IMR-90 (cell line): ENCODE measurements around the gene MACF1. TPM values are rescaled to one million over a fixed set of nuclear protein-coding genes. Genes with fewer than 3 reads are reported as not detected.

Experiments used
- ATAC-seq: fragments of 200-7000 bp; cut with Tn5 transposase; 2 replicates; pipeline ENCODE4 v1.9.1; 2020; ENCODE audit warnings: low read depth, mild to moderate bottlenecking, moderate library complexity
- BruUV-seq: library from RNA; stranded (reverse); fragments of 400-500 nt; replicated peaks from 2 replicates; lab custom pipeline; 2021; lab: Mats Ljungman, UMichigan
- CTCF ChIA-PET: fragments of 300-600 bp; formaldehyde crosslinking; extraction: SDS; loops from one replicate; lab custom pipeline; 2021; ENCODE audit warnings: antibody characterized with exemption; lab: Yijun Ruan, JAX
- POLR2A ChIA-PET: fragments of 300-600 bp; sonication (Branson Sonifier 250); formaldehyde crosslinking; loops from one replicate; lab custom pipeline; 2022; ENCODE audit warnings: antibody characterized with exemption; ENCODE audit not compliant: unreplicated experiment; lab: Charles Lee
- DNase-seq: peaks from one replicate; pipeline ENCODE4 v3.0.0; 2013
- H2AFZ ChIP-seq: replicated peaks from 2 replicates; pipeline ENCODE3; 2013; ENCODE audit warnings: low read length, mild to moderate bottlenecking; ENCODE audit not compliant: poor library complexity
- H2AK5ac ChIP-seq: 2 replicates; pipeline ENCODE4 v1.6.1; 2013; ENCODE audit warnings: low read depth, low read length, inconsistent platforms
- H2AK9ac ChIP-seq: replicated peaks from 2 replicates; pipeline ENCODE3; 2013; ENCODE audit warnings: mild to moderate bottlenecking, low read depth, low read length, moderate library complexity; ENCODE audit not compliant: poor library complexity
- H2BK120ac ChIP-seq: 2 replicates; pipeline ENCODE4 v1.6.1; 2013; ENCODE audit warnings: low read depth, low read length, inconsistent platforms
- H2BK15ac ChIP-seq: 3 replicates; pipeline ENCODE4 v1.6.1; 2013; ENCODE audit warnings: low read depth, low read length, inconsistent platforms
- H2BK20ac ChIP-seq: 2 replicates; pipeline ENCODE4 v1.6.1; 2013; ENCODE audit warnings: low read depth, mild to moderate bottlenecking, inconsistent platforms, low read length, moderate library complexity
- H2BK5ac ChIP-seq: 2 replicates; pipeline ENCODE4 v1.6.1; 2013; ENCODE audit warnings: mild to moderate bottlenecking, low read depth, low read length, inconsistent platforms; ENCODE audit not compliant: poor library complexity, severe bottlenecking
- H3K14ac ChIP-seq: replicated peaks from 2 replicates; pipeline ENCODE4 v1.6.1; 2013; ENCODE audit warnings: low read depth, low read length, inconsistent platforms
- H3K18ac ChIP-seq: 2 replicates; pipeline ENCODE4 v1.6.1; 2013; ENCODE audit warnings: low read depth, low read length, control low read depth
- H3K23ac ChIP-seq: 2 replicates; pipeline ENCODE4 v1.6.1; 2013; ENCODE audit warnings: low read depth, low read length, inconsistent platforms
- H3K27ac ChIP-seq: 2 replicates; pipeline ENCODE4 v1.5.1; 2013; ENCODE audit warnings: mild to moderate bottlenecking, control low read depth, low read length; ENCODE audit not compliant: insufficient read depth
- H3K27me3 ChIP-seq: 2 replicates; pipeline ENCODE4 v1.6.1; 2013; ENCODE audit warnings: low read length; ENCODE audit not compliant: control insufficient read depth, insufficient read depth
- H3K36me3 ChIP-seq: 2 replicates; pipeline ENCODE4 v1.6.1; 2013; ENCODE audit warnings: low read length, mixed read lengths; ENCODE audit not compliant: control insufficient read depth, insufficient read depth
- H3K4ac ChIP-seq: 2 replicates; pipeline ENCODE4 v1.6.1; 2013; ENCODE audit warnings: low read depth, low read length, inconsistent platforms
- H3K4me1 ChIP-seq: 2 replicates; pipeline ENCODE4 v1.6.1; 2013; ENCODE audit warnings: low read length, mixed read lengths; ENCODE audit not compliant: control insufficient read depth, insufficient read depth
- H3K4me2 ChIP-seq: 2 replicates; pipeline ENCODE4 v1.6.1; 2013; ENCODE audit warnings: low read depth, mild to moderate bottlenecking, control low read depth, low read length, moderate library complexity
- H3K4me3 ChIP-seq: 2 replicates; pipeline ENCODE4 v1.5.1; 2013; ENCODE audit warnings: low read depth, mild to moderate bottlenecking, control low read depth, low read length, moderate library complexity; ENCODE audit not compliant: insufficient read depth
- H3K56ac ChIP-seq: 2 replicates; pipeline ENCODE4 v1.6.1; 2013; ENCODE audit warnings: low read length, inconsistent platforms; ENCODE audit not compliant: insufficient read depth; ENCODE audit errors: extremely low read depth
- H3K79me1 ChIP-seq, 2 experiments: 2 replicates each; pipeline ENCODE4 v1.6.1; 2013; ENCODE audit warnings: low read length in 2 of 2, inconsistent platforms in 1 of 2, low read depth in 1 of 2
- H3K9ac ChIP-seq: 2 replicates; pipeline ENCODE4 v1.6.1; 2013; ENCODE audit warnings: low read depth, low read length, control low read depth
- H3K9me1 ChIP-seq: 2 replicates; pipeline ENCODE4 v1.6.1; 2013; ENCODE audit warnings: low read length, inconsistent platforms; ENCODE audit not compliant: insufficient read depth
- H3K9me3 ChIP-seq: 2 replicates; pipeline ENCODE4 v1.6.1; 2013; ENCODE audit warnings: low read length; ENCODE audit not compliant: control insufficient read depth, insufficient read depth
- H4K20me1 ChIP-seq: 2 replicates; pipeline ENCODE4 v1.6.1; 2013; ENCODE audit warnings: low read length, inconsistent platforms; ENCODE audit not compliant: insufficient read depth
- H4K5ac ChIP-seq: 2 replicates; pipeline ENCODE4 v1.6.1; 2013; ENCODE audit warnings: mild to moderate bottlenecking, low read depth, low read length, control low read depth
- H4K8ac ChIP-seq, 2 experiments: 2 replicates each; pipeline ENCODE4 v1.6.1; 2013; ENCODE audit warnings: low read depth in 2 of 2, low read length in 2 of 2, control low read depth in 1 of 2, inconsistent platforms in 1 of 2
- H4K91ac ChIP-seq: 2 replicates; pipeline ENCODE4 v1.6.1; 2013; ENCODE audit warnings: low read depth, low read length, inconsistent platforms; ENCODE audit not compliant: insufficient read depth
- BHLHE40 ChIP-seq: fragments of 150-350 bp; IDR thresholded peaks from 2 replicates; pipeline ENCODE4 v1.6.1; 2016; ENCODE audit warnings: mild to moderate bottlenecking, low read depth, low read length
- ELK1 ChIP-seq: fragments of 150-350 bp; IDR thresholded peaks from 2 replicates; pipeline ENCODE4 v1.6.1; 2016; ENCODE audit warnings: low read depth, mild to moderate bottlenecking, low read length, moderate library complexity, borderline replicate concordance
- FOS ChIP-seq: fragments of 150-350 bp; IDR thresholded peaks from 2 replicates; pipeline ENCODE4 v1.6.1; 2016; ENCODE audit warnings: low read depth, low read length
- MAFK ChIP-seq: IDR thresholded peaks from 2 replicates; pipeline ENCODE4 v1.6.1; 2012; ENCODE audit warnings: low read depth, low read length, improper control_type of control experiment
- MAZ ChIP-seq: IDR thresholded peaks from 2 replicates; pipeline ENCODE4 v1.6.1; 2012; ENCODE audit warnings: low read depth, mild to moderate bottlenecking, low read length, improper control_type of control experiment, moderate library complexity, borderline replicate concordance
- RCOR1 ChIP-seq: IDR thresholded peaks from 2 replicates; pipeline ENCODE4 v1.6.1; 2012; ENCODE audit warnings: mild to moderate bottlenecking, low read length, improper control_type of control experiment; ENCODE audit not compliant: insufficient replicate concordance
- RFX5 ChIP-seq: IDR thresholded peaks from 2 replicates; pipeline ENCODE4 v1.8.0; 2012; ENCODE audit warnings: low read depth, mild to moderate bottlenecking, low read length, moderate library complexity
- SMC3 ChIP-seq: fragments of 150-350 bp; IDR thresholded peaks from 2 replicates; pipeline ENCODE4 v1.6.1; 2016; ENCODE audit warnings: low read depth, mild to moderate bottlenecking, antibody characterized with exemption, low read length, moderate library complexity
- WGBS, 2 experiments: methylation state at CpG; one replicate each; pipeline versions ENCODE4 v1.1.5 to v1.1.7; 2013; ENCODE audit warnings: missing lambda C conversion rate in 2 of 2; ENCODE audit not compliant: insufficient read length in 1 of 2; ENCODE audit errors: extremely low coverage in 2 of 2; 5-methylcytosine and 5-hydroxymethylcytosine counted together
- dilution Hi-C: fragments of 300-500 bp; cut with HindIII; formaldehyde crosslinking; loops from one replicate; pipeline ENCODE4 v1.14.3; 2018; ENCODE audit warnings: low sequenced_read_pairs; ENCODE audit not compliant: unreplicated experiment
- in situ Hi-C: fragments of 300-500 bp; cut with MboI; formaldehyde crosslinking; loops from 3 replicates; pipeline ENCODE4 v1.14.3; 2019; ENCODE audit warnings: low sequenced_read_pairs, inconsistent platforms, mixed read lengths
- intact Hi-C: fragments of 100-400 bp; cut with micrococcal nuclease; formaldehyde crosslinking; loops from 2 replicates; pipeline ENCODE4 v1.10.0; 2022
- polyA plus RNA-seq, 3 experiments: library from polyadenylated mRNA; depleted of rRNA; stranded (reverse); fragments of >200 nt; gene quantifications; 2 replicates each; pipeline ENCODE4 v1.2.3, GENCODE V29; 2012; ENCODE audit warnings: low replicate concordance in 1 of 3
- total RNA-seq: library from RNA; depleted of rRNA; stranded (reverse); fragments of >200 nt; gene quantifications from 2 replicates; pipeline ENCODE4 v1.2.3, GENCODE V29; 2012

MACF1 gene
- total and polyA plus RNA-seq, 2 of the 4 experiments (the other 2 are of a cell fraction): 67.6 to 369 TPM

- no peak for TF ChIP-seq RFX5
- TF ChIP-seq MAFK: no peak
- no peak for TF ChIP-seq ELK1
- no peak for TF ChIP-seq MAZ
- TF ChIP-seq BHLHE40: no peak
- no peak for TF ChIP-seq RCOR1
- TF ChIP-seq SMC3: no peak
- no peak for TF ChIP-seq FOS
- dilution Hi-C loops: no loop called here
- H4K5ac ChIP-seq: no peak overlapping the region
- no peak overlapping the region for H4K91ac ChIP-seq
- ChIA-PET CTCF (interaction anchor here (1.6 kb wide), 1 partner anchor 24 kb away, joined by 4 read pairs; no protein-coding TSS in a partner anchor), POLR2A (no interaction called here)
- H2AK5ac ChIP-seq: no peak overlapping the region
- in situ Hi-C loops: no loop called here
- H3K18ac ChIP-seq: no peak overlapping the region
- H2BK120ac ChIP-seq: no peak overlapping the region
- H3K23ac ChIP-seq: no peak overlapping the region
- no peak overlapping the region for H3K56ac ChIP-seq
- H3K9me3 ChIP-seq: no peaks in the 10 kb centered on the region
- peaks cover 7% of the 10 kb centered on the region for H3K4me1 ChIP-seq
- ATAC-seq (no peak), DNase-seq (no peak)
- no peak overlapping the region for H3K4me2 ChIP-seq
- no peak overlapping the region for H2BK15ac ChIP-seq
- no peak overlapping the region for H2BK20ac ChIP-seq
- H4K20me1 ChIP-seq: peaks cover 1% of the 10 kb centered on the region; the same call in 1 of the 2 replicates
- no peak overlapping the region for H4K8ac ChIP-seq
- H3K36me3 ChIP-seq: peaks cover 51% of the 10 kb centered on the region
- no peak overlapping the region for H2AK9ac ChIP-seq
- intact Hi-C loops: loop anchor here (5.0 kb wide), 1 partner anchor 68 kb away; no protein-coding TSS in a partner anchor
- no TSS peak for BruUV-seq
- no CpG with 5 or more reads among the region's 5 CpGs for WGBS, 2 experiments
- H3K27ac ChIP-seq: no peak overlapping the region
- H3K9ac ChIP-seq: no peak overlapping the region
- peaks cover 20 to 42% of the 10 kb centered on the region in 2 experiments for H3K79me1 ChIP-seq
- no peak overlapping the region for H2AFZ ChIP-seq
- H2BK5ac ChIP-seq: peak overlapping the region; percentile 8
- no peaks in the 10 kb centered on the region for H3K27me3 ChIP-seq
- H3K4ac ChIP-seq: no peak overlapping the region
- H3K4me3 ChIP-seq: no peak overlapping the region
- H3K9me1 ChIP-seq: peaks cover 1% of the 10 kb centered on the region; the same call in 1 of the 2 replicates
- no peak overlapping the region for H3K14ac ChIP-seq
Measured at GRCh38 chr1:39435597-39435996, 231.1 kb downstream of the MACF1 start.
